Upper lobe of left lung (tissue), 6 donors: ENCODE results near the gene BTBD2. TPM values are rescaled to one million over a fixed set of nuclear protein-coding genes. Genes with fewer than 3 reads are reported as not detected.
A peak's percentile ranks its signal among the peaks of the same experiment; 100 is the strongest.

Source experiments
- ATAC-seq, 2 donors: fragments of 200-7000 bp; cut with Tn5 transposase; one replicate each; pipeline ENCODE4 v1.9.1; 2022; ENCODE audit warnings: mild to moderate bottlenecking in 2 of 2, moderate library complexity in 2 of 2; ENCODE audit not compliant: low FRiP score in 2 of 2
- DNase-seq, 2 donors: peaks; one replicate each; pipeline ENCODE4 v3.0.0-alpha.2; 2019 to 2020
- H3K27ac ChIP-seq, 4 donors: fragments of 200-600 bp; sonication (generic); one replicate each; pipeline ENCODE4 v1.5.1; 2016 to 2019
- H3K27me3 ChIP-seq, 4 donors: fragments of 200-600 bp; sonication (generic); one replicate each; pipeline ENCODE4 v1.5.1; 2017 to 2019
- H3K36me3 ChIP-seq, 4 donors: fragments of 200-600 bp; sonication (generic); one replicate each; pipeline ENCODE4 v1.5.1; 2016 to 2019
- H3K4me1 ChIP-seq, 4 donors: fragments of 200-600 bp; sonication (generic); one replicate each; pipeline ENCODE4 v1.5.1; 2018 to 2019
- H3K4me3 ChIP-seq, 4 donors: fragments of 200-600 bp; sonication (generic); one replicate each; pipeline ENCODE4 v1.5.1; 2017 to 2019; ENCODE audit warnings: mild to moderate bottlenecking in 2 of 4, moderate library complexity in 1 of 4
- H3K9me3 ChIP-seq, 4 donors: fragments of 200-600 bp; sonication (generic); one replicate each; pipeline ENCODE4 v1.5.1; 2018 to 2019
- CTCF ChIP-seq, 6 experiments: fragments of 450-650 bp in 4 of 6; fragments of 200-600 bp in 2 of 6; sonication (generic) in 2 of 6; IDR thresholded peaks; one replicate each; pipeline ENCODE4 v1.5.1; 2016 to 2019; ENCODE audit warnings: antibody characterized with exemption in 6 of 6
- EP300 ChIP-seq, 4 donors: sonication (generic); formaldehyde crosslinking; IDR thresholded peaks; one replicate each; pipeline ENCODE4 v1.5.1; 2017; ENCODE audit warnings: antibody characterized with exemption in 4 of 4, control low read depth in 2 of 4
- POLR2A ChIP-seq, 4 donors: fragments of 450-650 bp; IDR thresholded peaks; one replicate each; pipeline ENCODE4 v1.5.1; 2016 to 2017; ENCODE audit warnings: antibody characterized with exemption in 4 of 4, mild to moderate bottlenecking in 2 of 4
- POLR2AphosphoS5 ChIP-seq, 2 donors: sonication (generic); formaldehyde crosslinking; IDR thresholded peaks; one replicate each; pipeline ENCODE4 v1.5.1; 2017; ENCODE audit warnings: antibody characterized with exemption in 2 of 2
- WGBS, 2 donors: methylation state at CpG; one replicate each; pipeline ENCODE4 v1.1.5; 2017 to 2018; 5-methylcytosine and 5-hydroxymethylcytosine counted together
- total RNA-seq, 6 donors: library from RNA; depleted of rRNA in 4 of 6; stranded (reverse); fragments of >200 nt in 4 of 6; gene quantifications; one replicate each; pipeline versions ENCODE4 v1.1.0 to v1.2.1, GENCODE V29; 2016 to 2021
- donor health status: DM: no; HTN: no; CAD: no; lungs with moderate emphysema.
- donor health status: DM: no; HTN: yes; CAD: no; lungs with severe emphysema.

BTBD2 gene
- total RNA-seq, 6 donors from 2014 or later = 49.0 to 87.3 (median 69.8) TPM

DNA sequence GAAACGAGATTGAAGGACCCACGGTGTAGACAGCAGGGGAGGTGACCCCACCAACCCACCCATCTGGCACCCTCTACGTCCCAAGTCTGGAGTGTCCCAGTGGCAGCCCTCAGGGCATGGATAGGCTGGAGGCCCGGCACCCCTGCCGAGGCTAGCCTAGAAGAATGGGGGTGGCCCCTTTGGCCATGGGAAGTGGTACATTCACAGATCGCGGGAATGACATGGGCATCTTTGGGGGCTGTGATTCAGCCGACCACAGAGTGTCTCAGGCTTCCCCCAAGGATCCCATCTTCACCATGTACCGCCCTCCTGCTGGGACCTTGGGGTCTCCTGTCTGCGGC, 46.8 kb upstream of the BTBD2 start:
- ATAC-seq (no peak), DNase-seq (no peak)
- H3K4me3 ChIP-seq = peak overlapping the region in 2 of 4 donors; percentile 68 to 70
- H3K36me3 ChIP-seq = no peaks in the 10 kb centered on the region
- peaks cover 37 to 58% (median 39%) of the 10 kb centered on the region in 4 donors for H3K4me1 ChIP-seq
- H3K9me3 ChIP-seq = no peaks in the 10 kb centered on the region
- no peaks in the 10 kb centered on the region for H3K27me3 ChIP-seq
- 49 to 65% methylated on average over 7 to 10 of the region's 10 CpGs for WGBS, 2 donors
- TF ChIP-seq POLR2A (IDR thresholded peaks at IDR 0.05) (no peak), EP300 (IDR thresholded peaks at IDR 0.05) (no peak)
- peak overlapping the region; percentile 97 to 100 (median 100) for H3K27ac ChIP-seq

DNA sequence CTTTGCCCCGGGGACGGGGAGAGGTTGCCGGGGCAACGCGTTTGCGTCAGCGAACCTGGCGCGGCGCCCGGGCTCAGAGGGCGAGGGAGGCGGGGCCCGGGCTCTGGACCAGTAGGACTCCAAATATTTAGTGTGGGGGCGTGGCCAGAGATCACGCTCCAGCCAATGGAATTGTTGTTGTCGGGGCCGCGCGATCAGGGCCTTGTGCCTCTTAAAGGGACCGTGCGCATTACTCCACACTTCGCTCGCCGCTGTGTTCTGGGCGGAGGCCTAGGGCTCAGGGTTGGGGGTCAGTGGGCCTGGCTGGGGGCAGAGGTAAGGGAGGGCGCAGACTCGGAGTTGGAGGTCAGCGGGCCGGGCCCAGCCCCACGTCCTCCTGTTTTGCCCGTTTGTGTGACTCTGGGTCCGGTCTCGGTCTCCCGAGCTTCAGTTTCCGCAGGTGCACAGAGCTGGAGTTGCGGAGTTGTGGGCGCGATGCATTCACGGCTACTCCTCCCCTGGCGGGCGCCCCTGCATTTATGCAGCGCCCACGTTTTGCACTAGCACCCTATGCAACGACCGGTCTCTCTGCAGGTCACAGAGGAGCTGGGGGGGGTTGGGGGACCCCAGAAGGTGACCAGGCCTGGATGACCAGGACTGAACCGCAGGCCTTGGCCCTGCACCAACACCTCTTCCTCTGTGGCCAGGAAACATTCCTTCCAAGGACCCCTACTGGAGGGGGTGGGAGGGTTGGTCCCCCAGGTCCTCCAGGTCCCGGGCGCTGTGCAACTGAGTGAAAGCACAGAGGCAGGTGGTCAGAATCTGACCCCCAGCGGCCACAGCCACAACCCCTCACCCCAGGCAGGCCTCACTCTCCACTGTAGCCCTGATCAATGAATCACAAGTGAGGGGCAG, 46.2 kb upstream of the BTBD2 start:
- 0 to 2% methylated on average over 11 to 43 of the region's 50 CpGs for WGBS, 2 donors
- H3K27ac ChIP-seq = peak overlapping the region; percentile 97 to 100 (median 100)
- no peaks in the 10 kb centered on the region for H3K9me3 ChIP-seq
- peak overlapping the region; percentile 52 to 70 (median 66) for H3K4me3 ChIP-seq
- no peaks in the 10 kb centered on the region for H3K27me3 ChIP-seq
- peaks cover 43 to 64% (median 46%) of the 10 kb centered on the region in 4 donors for H3K4me1 ChIP-seq
- peak; percentile 92 to 94 for ATAC-seq
- peak; percentile 99 to 100 for DNase-seq
- H3K36me3 ChIP-seq = no peaks in the 10 kb centered on the region
- TF ChIP-seq CTCF (IDR thresholded peaks at IDR 0.05) = peak in 3 of 6 experiments; percentile 5 to 14 (median 10)
- peak in 2 of 4 donors; percentile 13 to 35 for TF ChIP-seq POLR2A (IDR thresholded peaks at IDR 0.05)
- peak; percentile 42 to 70 for TF ChIP-seq POLR2AphosphoS5 (IDR thresholded peaks at IDR 0.05)
- TF ChIP-seq EP300 (IDR thresholded peaks at IDR 0.05) = peak in 1 of 4 donors; percentile 63

DNA sequence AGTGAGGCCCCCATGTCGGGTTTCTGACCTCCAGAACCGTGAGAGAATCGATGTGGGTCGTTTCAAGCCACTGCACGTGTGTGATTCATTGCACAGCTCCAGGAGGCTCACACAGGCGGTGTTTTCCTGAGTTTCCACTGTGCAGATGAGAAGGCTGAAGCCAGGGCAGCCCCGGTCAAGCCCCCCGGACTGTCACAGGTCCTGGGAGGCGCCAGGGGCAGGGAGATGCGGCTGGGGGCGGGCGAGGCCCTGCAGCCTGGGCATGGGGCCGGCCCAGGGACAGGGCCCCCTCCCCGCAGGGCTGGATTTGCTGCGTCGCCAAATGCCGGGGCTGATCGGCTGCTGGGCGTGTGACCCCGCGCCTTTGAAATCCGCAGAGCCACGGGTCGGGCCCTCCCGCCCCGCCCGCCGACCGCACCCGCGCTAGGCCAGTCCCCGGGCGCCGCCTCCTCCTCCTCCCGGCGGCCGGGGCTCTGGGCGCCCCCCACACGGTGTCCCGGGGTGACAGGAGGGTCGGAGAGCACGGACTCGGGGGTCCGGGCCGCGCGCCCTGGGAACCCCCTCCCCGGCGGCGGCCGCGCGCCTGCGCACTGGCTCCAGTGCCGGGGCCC, 45.5 kb upstream of the BTBD2 start:
- DNase-seq = peak in 1 of 2 donors; percentile 65
- ATAC-seq = peak; percentile 31 to 81
- no peaks in the 10 kb centered on the region for H3K36me3 ChIP-seq
- no peaks in the 10 kb centered on the region for H3K27me3 ChIP-seq
- H3K4me1 ChIP-seq = peaks cover 51 to 71% (median 53%) of the 10 kb centered on the region in 4 donors
- H3K9me3 ChIP-seq = no peaks in the 10 kb centered on the region
- 0% methylated on average over 6 of the region's 55 CpGs; no CpG with 5 or more reads in 1 of the 2 donors for WGBS, 2 donors
- peak overlapping the region; percentile 97 to 100 (median 100) for H3K27ac ChIP-seq
- TF ChIP-seq POLR2A (IDR thresholded peaks at IDR 0.05) (peak in 3 of 4 donors; percentile 71 to 97 (median 93)), POLR2AphosphoS5 (IDR thresholded peaks at IDR 0.05) (peak; percentile 67 to 84), CTCF (IDR thresholded peaks at IDR 0.05) (peak in 1 of 6 experiments; percentile 6), EP300 (IDR thresholded peaks at IDR 0.05) (no peak)
- peak overlapping the region; percentile 26 to 70 (median 66) for H3K4me3 ChIP-seq

GRCh38 chr19:2059422-2060201, 44.1 kb upstream of the BTBD2 start:
- WGBS, 2 donors = 26 to 44% methylated on average over 15 to 18 of the region's 24 CpGs
- H3K36me3 ChIP-seq = no peaks in the 10 kb centered on the region
- H3K4me1 ChIP-seq = peaks cover 64 to 80% (median 66%) of the 10 kb centered on the region in 4 donors
- DNase-seq = peak; percentile 93 to 94
- TF ChIP-seq POLR2A (IDR thresholded peaks at IDR 0.05) (peak in 2 of 4 donors; percentile 31 to 75), POLR2AphosphoS5 (IDR thresholded peaks at IDR 0.05) (peak; percentile 52 to 74), EP300 (IDR thresholded peaks at IDR 0.05) (peak in 1 of 4 donors; percentile 79), CTCF (IDR thresholded peaks at IDR 0.05) (no peak)
- H3K27ac ChIP-seq = peak overlapping the region; percentile 97 to 100 (median 100)
- H3K9me3 ChIP-seq = no peaks in the 10 kb centered on the region
- peak; percentile 11 to 84 for ATAC-seq
- peak overlapping the region in 3 of 4 donors; percentile 19 to 70 (median 68) for H3K4me3 ChIP-seq
- no peaks in the 10 kb centered on the region for H3K27me3 ChIP-seq
